HK-2 (cell line): ENCODE measurements around the gene ABCG1.
"Not testable (repeated sequence)": the region's sequence is repeated elsewhere in the genome, so short reads cannot be mapped to it uniquely, and the experiment has no call there.

Source experiments
- DNase-seq: peaks from one replicate; pipeline ENCODE4 v3.0.0-alpha.2; 2018; ENCODE audit not compliant: unreplicated experiment

The ABCG1 gene

DNA sequence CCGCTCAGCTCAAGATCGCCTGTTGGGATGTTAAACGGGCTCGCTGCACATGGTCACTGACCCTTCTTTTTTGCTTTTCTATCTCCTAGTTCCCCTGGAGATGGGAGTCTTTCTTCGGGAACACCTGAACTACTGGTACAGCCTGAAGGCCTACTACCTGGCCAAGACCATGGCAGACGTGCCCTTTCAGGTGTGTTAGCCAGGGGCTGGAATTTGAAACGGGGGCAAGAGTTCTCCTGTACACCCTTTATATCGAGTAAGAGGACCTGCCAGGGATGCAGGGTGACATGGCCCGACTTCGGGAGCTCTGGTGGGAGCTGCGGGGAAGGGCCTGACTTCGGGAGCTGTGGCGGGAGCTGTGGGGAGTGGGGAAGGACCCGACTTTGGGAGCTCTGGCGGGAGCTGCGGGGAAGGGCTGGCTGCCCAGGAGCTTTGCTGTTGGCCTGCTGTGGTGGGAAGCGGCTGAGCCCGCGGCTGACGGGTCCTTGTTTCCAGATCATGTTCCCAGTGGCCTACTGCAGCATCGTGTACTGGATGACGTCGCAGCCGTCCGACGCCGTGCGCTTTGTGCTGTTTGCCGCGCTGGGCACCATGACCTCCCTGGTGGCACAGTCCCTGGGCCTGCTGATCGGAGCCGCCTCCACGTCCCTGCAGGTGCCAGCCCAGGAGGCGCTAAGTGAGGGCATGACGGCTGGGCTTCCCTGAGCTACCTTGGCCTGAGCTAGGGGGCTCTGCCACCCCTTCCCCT, 72.2 kb downstream of the ABCG1 start:
- no peak for DNase-seq

DNA sequence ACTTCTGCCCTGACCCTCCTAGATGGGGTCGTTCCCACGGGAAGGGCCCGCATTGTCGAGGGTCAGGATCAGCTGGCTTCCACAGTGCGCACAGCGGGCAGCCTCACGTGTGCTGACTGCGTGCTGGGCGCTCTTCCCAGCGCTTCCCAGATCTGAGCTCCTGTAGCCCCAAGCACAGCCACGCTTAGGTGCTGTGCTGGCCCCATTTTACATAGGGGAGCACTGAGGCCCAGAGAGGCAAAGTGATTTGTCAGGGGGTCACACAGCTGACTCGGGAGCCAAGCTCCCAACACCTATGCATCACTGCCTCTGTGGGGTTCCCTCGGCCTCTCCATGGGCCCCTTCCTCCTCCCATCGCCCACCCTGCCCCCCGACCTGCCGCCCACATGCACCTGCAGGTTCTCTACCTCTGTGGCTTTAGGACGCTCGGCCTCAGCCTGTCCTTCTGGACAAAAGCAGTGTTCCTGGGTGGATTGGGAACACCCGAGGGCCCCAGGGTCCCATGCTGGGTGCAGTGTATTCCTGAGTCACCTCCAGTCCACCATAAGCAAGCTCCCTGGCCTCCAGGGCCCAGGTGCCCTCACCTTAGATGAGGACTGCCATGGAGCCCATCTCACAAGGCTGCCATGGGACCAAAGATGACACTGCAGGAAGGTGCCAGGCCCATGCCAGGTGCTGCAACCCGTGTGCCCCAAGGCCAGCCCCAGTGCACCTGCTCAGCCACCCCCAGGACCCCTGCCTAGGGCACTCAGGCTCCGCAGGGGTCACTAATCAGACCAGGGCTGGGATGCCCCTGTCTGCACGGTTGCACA, 73.0 kb downstream of the ABCG1 start:
- no peak for DNase-seq

DNA sequence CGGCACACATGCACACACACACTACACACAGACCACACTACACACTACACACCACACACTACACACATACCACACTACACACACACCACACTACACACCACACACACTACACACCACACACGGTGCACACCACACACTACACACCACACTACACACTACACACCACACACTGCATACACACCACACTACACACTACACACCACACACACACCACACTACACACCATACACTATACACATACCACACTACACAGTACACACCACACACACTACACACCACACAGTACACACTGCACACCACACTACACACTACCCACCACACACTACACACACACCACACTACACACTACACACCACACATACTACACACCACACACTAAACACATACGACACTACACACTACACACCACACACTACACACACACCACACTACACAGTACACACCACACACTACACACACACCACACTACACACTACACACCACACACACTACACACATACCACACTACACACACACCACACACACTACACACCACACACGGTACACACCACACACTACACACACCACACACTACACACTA, 73.7 kb downstream of the ABCG1 start:
- not testable (repeated sequence) for DNase-seq

DNA sequence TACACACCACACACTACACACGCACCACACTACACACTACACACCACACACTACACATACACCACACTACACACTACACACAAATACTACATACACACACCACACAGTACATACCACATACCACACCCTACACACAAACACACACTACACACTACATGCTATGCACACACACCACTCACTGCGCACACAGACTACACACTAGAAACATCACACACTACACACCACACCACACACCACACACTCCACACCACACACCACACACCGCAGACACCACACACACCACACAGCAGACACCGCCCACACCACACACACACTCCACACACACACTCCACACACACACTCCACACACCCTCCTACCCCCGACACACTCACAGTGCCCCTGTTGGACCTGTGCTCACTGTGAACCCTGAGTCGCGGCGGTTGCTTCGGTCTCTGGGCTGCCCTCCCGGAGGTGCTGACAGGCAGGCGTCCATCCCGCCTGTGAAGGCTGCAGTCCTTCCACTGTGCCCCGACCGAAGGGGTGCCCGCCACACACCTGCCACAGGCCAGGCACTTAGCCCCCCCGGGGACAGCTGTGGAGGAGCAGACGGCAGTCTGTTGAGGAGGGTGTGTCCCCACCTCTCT, 74.8 kb downstream of the ABCG1 start:
- no peak for DNase-seq

DNA sequence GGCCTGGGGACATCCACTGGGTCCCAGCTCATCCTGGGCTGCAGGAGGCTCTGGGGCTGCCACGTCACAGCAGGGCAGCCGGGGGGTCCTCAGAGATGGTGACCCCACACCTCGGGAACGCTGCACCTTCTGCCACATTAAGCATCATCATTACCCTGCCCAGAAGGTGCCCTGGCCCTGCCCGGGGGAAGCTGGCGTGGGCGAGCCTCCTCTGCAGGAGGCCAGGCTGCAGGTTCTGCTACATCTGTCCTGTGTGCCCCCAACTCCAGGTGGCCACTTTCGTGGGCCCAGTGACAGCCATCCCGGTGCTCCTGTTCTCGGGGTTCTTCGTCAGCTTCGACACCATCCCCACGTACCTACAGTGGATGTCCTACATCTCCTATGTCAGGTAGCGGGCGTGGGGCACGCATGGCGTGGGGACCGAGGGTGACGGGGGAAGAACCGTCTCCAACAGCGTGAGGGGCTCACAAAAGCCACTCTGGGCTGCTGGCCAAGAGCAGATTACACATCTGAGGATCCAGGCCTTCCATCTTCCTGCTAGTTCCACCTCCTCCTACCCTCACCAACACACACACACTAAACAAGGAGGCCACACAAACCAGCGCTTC, 75.4 kb downstream of the ABCG1 start:
- DNase-seq = no peak

DNA sequence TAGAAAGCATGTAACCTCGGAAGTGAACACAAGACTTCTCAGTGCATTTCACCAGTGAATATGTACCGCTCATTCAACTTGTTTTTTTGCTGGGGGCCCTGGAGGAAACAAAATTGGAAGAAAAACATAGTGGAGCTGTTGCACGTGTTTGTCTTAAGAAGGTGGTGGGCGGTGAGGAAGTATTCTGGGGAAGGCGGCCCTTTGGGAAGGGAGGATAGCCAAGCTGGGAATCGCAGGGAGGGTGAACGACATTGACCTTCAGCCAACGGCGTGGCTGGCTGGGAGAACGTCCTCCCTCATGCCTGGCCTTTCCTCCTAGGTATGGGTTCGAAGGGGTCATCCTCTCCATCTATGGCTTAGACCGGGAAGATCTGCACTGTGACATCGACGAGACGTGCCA, 76.9 kb downstream of the ABCG1 start:
- no peak for DNase-seq

DNA sequence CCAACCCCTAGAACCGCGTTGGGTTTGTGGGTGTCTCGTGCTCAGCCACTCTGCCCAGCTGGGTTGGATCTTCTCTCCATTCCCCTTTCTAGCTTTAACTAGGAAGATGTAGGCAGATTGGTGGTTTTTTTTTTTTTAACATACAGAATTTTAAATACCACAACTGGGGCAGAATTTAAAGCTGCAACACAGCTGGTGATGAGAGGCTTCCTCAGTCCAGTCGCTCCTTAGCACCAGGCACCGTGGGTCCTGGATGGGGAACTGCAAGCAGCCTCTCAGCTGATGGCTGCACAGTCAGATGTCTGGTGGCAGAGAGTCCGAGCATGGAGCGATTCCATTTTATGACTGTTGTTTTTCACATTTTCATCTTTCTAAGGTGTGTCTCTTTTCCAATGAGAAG, 77.6 kb downstream of the ABCG1 start:
- DNase-seq = no peak

DNA sequence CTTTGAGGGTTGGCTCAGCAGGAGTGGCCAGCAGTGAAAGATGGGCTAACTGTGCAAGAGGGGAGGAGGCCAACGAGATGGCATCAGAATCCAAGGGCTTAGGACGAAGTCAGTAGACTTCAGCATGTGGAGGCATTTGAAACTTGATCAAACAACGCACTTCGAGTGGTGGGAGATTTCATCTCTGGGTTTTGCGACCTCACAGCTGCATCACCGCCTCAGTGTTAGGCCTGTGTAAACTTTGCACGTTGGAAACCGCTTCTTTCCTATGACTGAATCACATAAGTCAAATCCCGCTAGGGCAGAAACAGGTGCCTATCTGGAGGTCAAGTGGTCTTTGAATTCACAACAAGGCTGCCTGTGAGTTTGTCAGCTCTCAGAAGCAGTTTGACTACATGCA, 78.4 kb downstream of the ABCG1 start:
- no peak for DNase-seq

DNA sequence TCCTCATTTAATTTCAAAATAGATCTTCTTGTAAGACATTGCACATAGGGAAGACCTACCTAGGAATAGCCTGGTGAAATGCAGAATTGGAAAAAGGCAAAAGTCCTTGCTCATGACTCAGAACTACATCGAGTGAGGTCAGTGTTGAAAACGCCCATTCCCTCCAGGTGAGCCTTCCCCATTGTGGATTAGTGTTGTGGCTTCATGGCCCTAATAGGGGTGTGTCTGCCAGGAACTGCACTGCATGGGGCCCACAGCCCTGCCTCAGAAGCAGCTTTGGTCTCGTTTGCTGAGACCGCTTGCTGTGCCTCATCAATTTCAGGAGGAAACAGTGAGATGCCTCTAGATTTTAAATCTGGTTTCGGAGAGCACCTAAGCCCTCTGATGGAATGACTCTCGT, 79.3 kb downstream of the ABCG1 start:
- no peak for DNase-seq

DNA sequence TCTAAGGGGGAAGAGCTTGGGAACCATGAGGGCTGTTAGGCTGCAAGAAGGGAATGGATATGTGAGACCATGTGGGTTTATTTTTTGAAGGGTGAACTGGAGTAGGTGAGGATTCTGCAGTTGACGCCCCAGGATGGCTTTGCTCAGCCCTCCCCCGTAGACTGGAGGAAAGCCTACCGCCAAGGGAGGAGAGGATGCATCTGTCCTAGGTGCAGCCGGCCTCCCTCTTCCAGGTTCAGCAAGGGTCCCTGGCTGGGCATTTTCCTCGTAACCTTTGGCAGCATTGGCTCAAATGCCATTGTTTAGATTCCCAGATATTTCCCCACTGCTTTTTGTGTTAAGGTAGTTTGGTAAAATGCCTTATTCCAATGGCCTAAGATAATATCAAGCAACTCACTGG, 79.7 kb downstream of the ABCG1 start:
- no peak for DNase-seq

DNA sequence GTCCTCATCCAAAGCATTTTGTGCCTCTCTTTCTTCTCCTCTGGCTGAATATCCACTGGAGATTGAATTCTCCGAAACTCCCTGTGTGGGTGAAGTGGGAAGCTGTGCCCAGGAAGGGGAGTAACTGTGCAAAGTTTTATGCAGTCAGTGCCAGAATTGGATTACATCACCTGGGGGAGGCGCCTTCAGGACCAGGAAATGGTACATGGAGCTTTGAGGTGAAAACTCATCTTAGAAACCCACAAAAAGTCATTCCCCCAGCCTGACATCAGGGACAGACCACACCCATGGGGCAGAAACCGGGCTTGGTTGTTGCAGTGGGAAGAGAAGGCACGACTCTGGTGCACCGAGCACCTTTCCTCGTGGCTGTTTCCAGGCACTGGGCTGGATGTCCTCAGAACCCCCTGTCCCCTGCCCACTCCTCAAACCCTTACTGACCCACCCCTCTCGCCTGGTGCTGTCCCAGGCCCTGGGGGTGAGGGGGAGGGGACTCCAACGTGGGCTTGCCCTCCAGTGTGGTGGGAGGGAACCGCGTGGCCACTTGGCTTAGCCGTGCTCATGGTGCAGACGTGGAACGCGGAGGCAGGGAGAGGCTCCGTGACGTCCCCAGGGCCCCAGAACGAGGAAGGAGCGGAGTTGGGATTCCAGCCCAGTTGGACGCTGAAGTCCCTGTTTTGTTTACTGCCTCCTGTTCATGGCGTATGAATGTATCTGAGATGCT, 80.5 kb downstream of the ABCG1 start:
- no peak for DNase-seq

DNA sequence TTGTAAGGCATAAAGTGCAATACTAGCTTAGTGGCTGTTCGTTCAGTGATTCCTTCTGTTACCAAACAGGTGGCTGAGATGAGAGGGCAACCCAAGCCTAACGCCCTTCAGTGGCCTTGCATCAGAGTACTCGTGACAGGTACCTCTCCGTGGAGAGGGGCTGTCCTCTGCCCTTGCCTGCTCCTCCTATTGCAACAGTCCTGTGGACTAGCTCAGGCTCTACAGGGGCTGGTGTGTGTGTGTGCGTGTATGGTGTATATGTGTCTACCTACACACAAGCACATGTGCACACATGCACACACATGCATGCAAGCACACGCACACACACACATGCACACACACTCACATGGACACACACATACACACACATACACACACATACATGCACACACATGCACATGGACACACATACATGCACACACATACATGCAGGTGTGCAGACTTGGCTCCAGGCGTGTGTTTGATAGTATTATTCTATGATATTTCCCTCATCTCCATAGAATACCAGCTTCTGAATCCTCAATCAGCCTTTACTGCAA, 81.2 kb downstream of the ABCG1 start:
- DNase-seq = no peak

DNA sequence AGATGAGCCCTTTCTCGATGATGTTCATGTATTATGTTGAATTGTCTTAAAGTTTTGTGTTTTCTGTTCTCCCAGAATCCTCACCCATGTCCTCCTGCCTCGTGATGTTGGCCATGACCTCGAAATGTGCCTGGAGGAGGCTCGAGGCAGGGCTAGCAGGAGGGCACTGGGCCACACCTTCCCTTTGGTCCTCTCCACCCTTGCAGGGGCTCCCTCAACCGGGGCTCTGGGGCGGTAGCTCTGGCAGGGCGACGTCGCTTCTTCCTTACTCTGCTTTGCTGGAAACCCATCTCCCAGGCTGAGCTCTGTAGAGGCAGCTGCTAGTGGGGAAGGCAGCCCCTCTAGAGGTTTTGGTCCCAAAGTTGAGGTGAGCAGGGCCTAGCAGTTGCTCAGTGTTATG, 82.0 kb downstream of the ABCG1 start:
- no peak for DNase-seq

DNA sequence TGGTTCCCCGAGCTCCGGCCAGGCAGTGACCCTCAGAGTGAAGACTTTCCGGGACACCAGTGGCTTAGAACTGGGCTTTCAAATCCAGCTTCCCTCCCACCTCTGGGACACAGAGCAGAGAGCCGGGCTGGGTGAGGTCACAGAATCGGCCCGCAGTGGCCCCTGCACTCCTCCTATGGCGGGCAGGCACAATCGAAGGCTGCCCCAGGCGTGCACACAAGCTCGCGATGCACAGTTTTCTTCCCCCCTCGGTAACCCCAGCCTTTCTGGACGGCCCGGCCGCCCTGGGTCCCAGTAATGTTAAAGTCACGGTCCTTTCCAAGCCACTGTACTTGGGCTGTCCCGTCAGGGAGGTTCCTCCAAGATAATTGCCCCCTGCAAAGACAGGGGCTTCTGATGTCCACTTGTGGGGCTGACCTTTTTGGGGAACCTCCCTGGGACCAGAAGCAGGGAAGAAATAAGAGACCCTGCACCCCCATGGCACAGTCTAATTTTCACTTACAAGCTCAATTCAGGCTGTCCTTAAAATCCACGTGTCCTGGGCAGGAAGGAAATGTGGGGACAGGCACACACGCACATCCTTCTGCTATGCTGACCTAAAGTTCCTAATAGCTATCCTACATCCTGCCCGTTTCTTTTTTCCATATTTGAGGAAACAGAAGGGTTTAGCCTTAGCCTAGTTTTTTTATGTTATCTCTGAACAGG, 82.6 kb downstream of the ABCG1 start:
- no peak for DNase-seq

DNA sequence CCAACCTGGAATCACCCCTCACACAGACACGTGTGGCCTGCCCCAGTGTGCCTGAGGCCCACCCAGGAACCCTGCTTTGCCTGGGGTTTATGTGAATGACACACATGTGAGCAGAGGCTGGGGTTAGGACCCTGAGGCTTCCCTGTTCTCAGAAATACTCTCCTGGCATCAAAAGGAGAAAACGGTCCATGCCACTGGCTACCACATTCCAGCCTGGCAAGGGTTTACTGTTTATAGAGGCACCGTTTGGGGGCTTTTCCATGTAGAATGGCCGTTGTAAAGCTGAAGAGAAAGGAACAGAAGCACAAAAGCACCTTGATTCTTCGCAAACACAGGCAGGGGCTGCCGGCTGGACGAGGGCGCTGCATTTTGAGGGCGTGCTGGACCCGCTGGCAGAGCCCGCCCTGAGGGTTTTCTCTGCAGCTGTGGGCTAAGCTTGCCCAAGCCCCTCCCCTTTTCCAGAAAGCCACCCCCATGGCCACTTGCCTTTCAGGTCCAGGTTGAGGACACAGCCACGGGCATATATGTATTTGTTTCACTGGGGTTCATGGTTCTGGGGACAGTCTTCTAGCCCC, 83.2 kb downstream of the ABCG1 start:
- DNase-seq = no peak

DNA sequence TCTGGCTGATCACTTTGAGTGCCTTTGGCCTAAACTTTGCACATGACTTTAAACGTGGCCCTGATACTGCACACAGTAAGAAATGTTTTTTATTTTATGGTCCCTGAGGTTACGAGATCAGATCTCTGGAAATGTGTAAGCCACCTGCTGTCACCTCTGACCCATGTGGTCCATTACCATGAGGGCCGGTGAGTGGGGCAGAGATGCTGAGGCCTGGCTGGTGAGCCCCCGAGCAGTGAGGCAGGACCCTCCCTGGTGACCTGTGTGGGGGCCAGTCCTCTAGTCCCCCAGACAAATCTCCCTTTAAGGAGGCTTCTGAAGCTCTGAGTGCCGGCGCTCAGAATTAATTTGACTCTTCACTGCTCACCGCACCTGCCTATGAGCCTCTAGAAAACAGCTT, 83.9 kb downstream of the ABCG1 start:
- DNase-seq = no peak

DNA sequence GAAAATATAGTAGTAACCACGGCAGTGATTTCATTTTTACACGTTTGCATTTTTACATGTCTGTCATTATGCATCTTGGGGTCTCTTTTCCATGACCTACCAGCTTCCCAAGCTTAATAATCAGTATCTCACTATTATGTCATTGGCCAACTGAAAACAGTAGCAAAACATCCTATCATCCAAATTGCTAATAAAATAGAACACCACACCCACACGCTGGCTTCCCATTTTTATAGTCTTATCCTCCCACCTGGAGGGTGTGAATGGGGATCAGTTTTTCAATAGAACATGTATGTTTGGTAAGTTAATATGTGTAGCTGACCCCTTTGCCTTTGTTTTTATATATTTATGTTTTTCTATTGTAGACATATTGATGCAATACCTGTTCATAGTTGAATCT, 84.5 kb downstream of the ABCG1 start:
- no peak for DNase-seq

DNA sequence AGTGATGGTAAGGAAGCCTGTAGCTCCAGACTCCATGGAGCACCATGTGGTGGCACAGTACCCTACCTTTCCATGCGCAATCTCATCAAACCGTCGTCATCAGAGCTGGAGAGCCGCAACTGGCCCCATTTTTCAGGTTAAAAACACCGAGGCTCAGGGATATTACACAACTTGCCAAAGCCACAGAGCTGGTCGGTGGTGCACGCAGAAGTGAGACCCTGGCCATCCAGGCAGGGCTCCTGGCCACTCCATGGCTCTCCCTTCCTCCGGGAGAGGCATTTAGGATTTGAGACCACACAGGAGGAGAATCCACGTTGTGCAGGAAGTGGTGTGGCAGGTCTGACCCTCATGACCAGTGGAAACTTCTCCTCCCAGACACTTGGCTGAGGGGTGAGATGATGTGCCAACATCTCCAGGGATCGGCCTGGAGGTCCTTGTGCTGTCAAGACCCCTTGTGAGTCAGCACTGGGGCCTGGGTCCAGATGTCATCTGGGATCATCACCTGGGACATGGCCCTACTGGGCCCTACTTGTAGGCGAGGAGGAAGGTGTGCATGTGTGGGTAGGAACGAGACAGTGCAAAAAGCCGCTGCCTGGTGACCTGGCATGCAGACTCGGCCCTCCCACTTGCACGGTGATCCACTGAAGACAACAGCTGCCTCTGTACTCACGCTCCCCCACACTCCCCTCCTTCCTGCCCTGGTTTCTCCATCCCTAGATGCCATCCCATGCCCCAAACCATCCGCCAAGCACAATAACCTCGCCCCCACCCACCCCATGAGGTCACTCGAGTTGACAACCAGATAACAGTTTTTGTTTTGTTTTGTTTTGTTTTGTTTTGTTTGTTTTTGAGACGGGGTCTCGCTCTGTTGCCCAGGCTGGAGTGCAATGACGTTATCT, 85.9 kb downstream of the ABCG1 start:
- DNase-seq = no peak

DNA sequence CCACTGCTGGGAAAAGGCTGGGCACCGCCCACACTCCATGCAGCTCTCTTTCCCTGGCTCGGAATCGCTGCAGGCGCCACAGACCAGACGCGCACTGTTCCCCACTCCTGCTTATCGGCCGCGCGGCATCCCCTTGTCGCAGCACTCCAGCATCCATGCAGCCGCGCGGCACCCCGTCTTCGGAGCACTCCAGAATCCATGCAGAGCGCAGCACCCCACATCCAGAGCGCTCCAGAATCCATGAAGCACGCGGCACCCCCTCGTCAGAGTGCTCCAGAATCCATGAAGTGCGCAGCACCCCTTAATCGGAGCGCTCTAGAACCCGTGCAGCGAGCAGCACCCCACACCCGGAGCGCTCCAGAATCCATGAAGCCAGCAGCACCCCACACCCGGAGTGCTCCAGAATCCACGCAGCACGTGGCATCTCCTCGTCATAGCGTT, 86.8 kb downstream of the ABCG1 start:
- no peak for DNase-seq
